DND-41 (cell line): ENCODE measurements around the gene ROGDI.

Experiments
- ATAC-seq: fragments of 200-7000 bp; cut with Tn5 transposase; 3 replicates; pipeline ENCODE4 v1.9.1; 2021; ENCODE audit warnings: low read depth; ENCODE audit not compliant: insufficient read depth
- DNase-seq: peaks from one replicate; pipeline ENCODE4 v3.0.0-alpha.2; 2020
- H2AFZ ChIP-seq: 2 replicates; pipeline ENCODE4 v1.6.0; 2012; ENCODE audit warnings: low read depth, low read length
- H3K27ac ChIP-seq: 2 replicates; pipeline ENCODE4 v1.5.1; 2012; ENCODE audit warnings: low read length, inconsistent platforms
- H3K27me3 ChIP-seq: fragments of 200-600 bp; sonication (generic); 2 replicates; pipeline ENCODE4 v1.6.0; 2012; ENCODE audit warnings: low read length, mild to moderate bottlenecking, inconsistent platforms; ENCODE audit not compliant: insufficient read depth, poor library complexity
- H3K36me3 ChIP-seq: 2 replicates; pipeline ENCODE4 v1.5.1; 2012; ENCODE audit warnings: low read length, inconsistent platforms; ENCODE audit not compliant: insufficient read depth
- H3K4me1 ChIP-seq: 2 replicates; pipeline ENCODE4 v1.5.1; 2012; ENCODE audit warnings: mild to moderate bottlenecking, low read length; ENCODE audit not compliant: insufficient read depth
- H3K4me2 ChIP-seq: 2 replicates; pipeline ENCODE4 v1.6.0; 2012; ENCODE audit warnings: mild to moderate bottlenecking, moderate library complexity, low read length, inconsistent platforms; ENCODE audit not compliant: insufficient read depth
- H3K4me3 ChIP-seq, 2 experiments: fragments of 200-600 bp in 1 of 2; shearing (Covaris generic) in 1 of 2; 2 replicates each; pipeline ENCODE4 v1.5.1; 2012 to 2016; ENCODE audit warnings: inconsistent platforms in 2 of 2, low read length in 2 of 2, mild to moderate bottlenecking in 2 of 2, low read depth in 1 of 2, moderate library complexity in 1 of 2
- H3K79me2 ChIP-seq: 2 replicates; pipeline ENCODE4 v1.6.0; 2012; ENCODE audit warnings: low read length, inconsistent platforms; ENCODE audit not compliant: insufficient read depth
- H3K9ac ChIP-seq: 2 replicates; pipeline ENCODE4 v1.6.0; 2012; ENCODE audit warnings: low read depth, mild to moderate bottlenecking, inconsistent platforms, low read length, moderate library complexity
- H3K9me3 ChIP-seq: 2 replicates; pipeline ENCODE4 v1.5.1; 2012; ENCODE audit warnings: low read length, moderate library complexity, mild to moderate bottlenecking, inconsistent platforms; ENCODE audit not compliant: insufficient read depth, severe bottlenecking
- H4K20me1 ChIP-seq: 2 replicates; pipeline ENCODE4 v1.6.0; 2012; ENCODE audit warnings: low read length; ENCODE audit not compliant: insufficient read depth
- EZH2 ChIP-seq: IDR thresholded peaks from 3 replicates; pipeline ENCODE4 v1.6.1; 2012; ENCODE audit warnings: borderline replicate concordance, low read depth, mild to moderate bottlenecking, moderate library complexity, low read length, inconsistent platforms; ENCODE audit not compliant: severe bottlenecking
- TF ChIP-seq, protein P1 (sequence below): IDR thresholded peaks from 2 replicates; pipeline ENCODE4 v1.5.1; 2012; ENCODE audit warnings: borderline replicate concordance, low read length, moderate library complexity, mild to moderate bottlenecking; ENCODE audit not compliant: poor library complexity, severe bottlenecking; ENCODE audit errors: extremely low read depth

Gene ROGDI

DNA sequence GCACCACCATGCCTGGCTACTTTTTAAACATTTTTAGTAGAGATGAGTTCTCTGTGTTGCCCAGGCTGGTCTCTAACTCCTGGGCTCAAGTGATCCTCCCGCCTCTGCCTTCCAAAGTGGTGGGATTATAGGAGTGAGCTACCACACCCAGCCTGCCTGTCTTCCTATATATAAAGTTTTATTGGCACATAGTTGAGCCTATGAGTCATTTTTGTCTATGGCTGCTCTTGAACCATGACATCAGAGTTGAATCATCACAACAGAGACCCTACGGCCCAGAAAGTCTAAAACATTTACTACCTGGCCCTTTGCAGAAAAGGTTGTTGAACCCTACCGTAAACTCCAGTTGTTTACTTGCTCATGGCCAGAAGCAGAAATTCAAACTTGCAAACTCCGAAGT is 22.2 kb downstream of the ROGDI start:
- Histone ChIP-seq H3K4me1 (no peaks in the 10 kb centered on the region), H2AFZ (no peak overlapping the region)
- ATAC-seq, result no peak

DNA sequence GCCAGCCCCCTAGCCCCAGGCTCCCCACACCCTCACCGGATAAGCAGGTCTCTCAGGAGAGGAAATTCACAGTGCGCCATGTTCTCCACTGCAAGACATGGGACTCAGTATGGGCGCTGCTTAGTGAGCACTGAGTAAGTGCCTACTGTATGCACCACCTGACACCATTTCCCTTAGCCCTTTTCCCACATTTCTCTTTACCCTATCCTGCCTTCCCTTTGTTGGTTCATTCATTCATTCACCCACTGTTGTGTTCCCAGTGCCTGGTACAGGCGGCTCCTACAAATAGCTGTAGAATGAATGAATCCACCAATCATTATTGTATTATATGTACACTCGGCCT is 24.4 kb downstream of the ROGDI start:
- Histone ChIP-seq H4K20me1 (no peaks in the 10 kb centered on the region), H3K9ac (no peak overlapping the region), H2AFZ (no peak overlapping the region), H3K27me3 (no peaks in the 10 kb centered on the region), H3K9me3 (no peaks in the 10 kb centered on the region), H3K27ac (no peak overlapping the region), H3K4me1 (no peaks in the 10 kb centered on the region), H3K79me2 (no peaks in the 10 kb centered on the region), H3K36me3 (no peaks in the 10 kb centered on the region), H3K4me2 (no peak overlapping the region), H3K4me3 (no peak overlapping the region)
- TF ChIP-seq, protein P1, sequence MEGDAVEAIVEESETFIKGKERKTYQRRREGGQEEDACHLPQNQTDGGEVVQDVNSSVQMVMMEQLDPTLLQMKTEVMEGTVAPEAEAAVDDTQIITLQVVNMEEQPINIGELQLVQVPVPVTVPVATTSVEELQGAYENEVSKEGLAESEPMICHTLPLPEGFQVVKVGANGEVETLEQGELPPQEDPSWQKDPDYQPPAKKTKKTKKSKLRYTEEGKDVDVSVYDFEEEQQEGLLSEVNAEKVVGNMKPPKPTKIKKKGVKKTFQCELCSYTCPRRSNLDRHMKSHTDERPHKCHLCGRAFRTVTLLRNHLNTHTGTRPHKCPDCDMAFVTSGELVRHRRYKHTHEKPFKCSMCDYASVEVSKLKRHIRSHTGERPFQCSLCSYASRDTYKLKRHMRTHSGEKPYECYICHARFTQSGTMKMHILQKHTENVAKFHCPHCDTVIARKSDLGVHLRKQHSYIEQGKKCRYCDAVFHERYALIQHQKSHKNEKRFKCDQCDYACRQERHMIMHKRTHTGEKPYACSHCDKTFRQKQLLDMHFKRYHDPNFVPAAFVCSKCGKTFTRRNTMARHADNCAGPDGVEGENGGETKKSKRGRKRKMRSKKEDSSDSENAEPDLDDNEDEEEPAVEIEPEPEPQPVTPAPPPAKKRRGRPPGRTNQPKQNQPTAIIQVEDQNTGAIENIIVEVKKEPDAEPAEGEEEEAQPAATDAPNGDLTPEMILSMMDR, result no peak
- TF ChIP-seq EZH2, result no peak
- DNase-seq (no peak), ATAC-seq (no peak)

More for the DNA sequence above, 22.2 kb downstream of the ROGDI start:
- Histone ChIP-seq H3K27me3 (no peaks in the 10 kb centered on the region), H3K36me3 (no peaks in the 10 kb centered on the region), H4K20me1 (no peaks in the 10 kb centered on the region), H3K4me2 (no peak overlapping the region), H3K27ac (no peak overlapping the region), H3K9me3 (no peaks in the 10 kb centered on the region), H3K9ac (no peak overlapping the region), H3K79me2 (no peaks in the 10 kb centered on the region), H3K4me3 (no peak overlapping the region)
- DNase-seq, result no peak
- no peak for TF ChIP-seq EZH2
- TF ChIP-seq, protein P1, result no peak

DNA sequence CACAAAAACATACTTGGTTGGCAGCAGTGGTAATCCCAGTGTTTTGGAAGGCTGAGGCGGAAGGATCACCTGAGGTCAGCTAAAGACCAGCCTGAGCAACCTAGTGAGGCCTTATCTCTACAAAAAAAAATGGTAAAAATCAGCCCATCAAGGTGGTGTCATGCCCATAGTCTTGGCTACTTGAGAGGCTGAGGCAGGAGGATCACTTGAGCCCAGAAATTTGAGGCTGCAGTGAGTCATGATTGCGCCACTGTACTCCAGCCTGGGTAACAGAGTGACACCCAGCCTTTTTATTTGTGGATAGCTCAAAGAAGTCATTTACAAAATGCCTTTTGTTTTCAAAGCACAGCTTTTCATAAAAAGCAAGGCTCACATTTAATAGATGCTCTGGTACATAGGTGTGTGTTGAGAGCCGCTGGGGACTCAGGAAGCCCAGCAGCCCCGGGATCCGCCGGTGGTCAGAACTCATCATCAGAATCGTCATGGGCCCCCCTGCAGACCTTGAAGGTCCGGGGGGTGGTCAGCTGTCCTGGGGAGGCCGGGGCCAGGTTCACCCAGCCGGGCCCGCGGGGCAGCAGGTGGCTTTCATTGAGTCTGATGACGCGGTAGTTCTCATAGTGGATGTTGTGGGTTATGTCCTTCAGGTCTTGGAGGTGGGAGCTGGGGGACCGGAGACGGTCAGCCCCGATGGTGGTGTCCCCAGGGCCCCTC is 24.9 kb downstream of the ROGDI start:
- H3K27me3 ChIP-seq, result no peaks in the 10 kb centered on the region
- DNase-seq (no peak), ATAC-seq (no peak)
- H3K9ac ChIP-seq, result no peak overlapping the region
- H3K36me3 ChIP-seq, result no peaks in the 10 kb centered on the region
- H3K4me2 ChIP-seq, result no peak overlapping the region
- no peaks in the 10 kb centered on the region for H3K9me3 ChIP-seq
- TF ChIP-seq, protein P1, result no peak
- TF ChIP-seq EZH2, result no peak
- no peaks in the 10 kb centered on the region for H3K79me2 ChIP-seq
- no peak overlapping the region for H3K4me3 ChIP-seq
- H4K20me1 ChIP-seq, result no peaks in the 10 kb centered on the region
- no peaks in the 10 kb centered on the region for H3K4me1 ChIP-seq
- no peak overlapping the region for H2AFZ ChIP-seq
- H3K27ac ChIP-seq, result no peak overlapping the region
